Measurements from ENCODE around the gene ALDH4A1. TPM values are rescaled to one million over a fixed set of nuclear protein-coding genes. Genes with fewer than 3 reads are reported as not detected.
A peak's percentile ranks its signal among the peaks of the same experiment; 100 is the strongest.

Gene ALDH4A1
- 3.1 TPM for polyA plus RNA-seq
- long read RNA-seq, donor 1: 0 reads
- long read RNA-seq, donor 2: 0 reads
- long read RNA-seq, donor 3: 0 reads
- long read RNA-seq, donor 4: 0 reads
- long read RNA-seq, donor 5, partial matches to known transcripts: 0 of 1 reads
- long read RNA-seq, donor 5, other reads (novel, unspliced or antisense): 0 of 1 reads
- long read RNA-seq, donor 6, partial matches to known transcripts: 0 of 1 reads
- long read RNA-seq, donor 6, other reads (novel, unspliced or antisense): 0 of 1 reads
- long read RNA-seq, donor 7, partial matches to known transcripts: 0 of 1 reads
- long read RNA-seq, donor 7, other reads (novel, unspliced or antisense): 0 of 1 reads
- long read RNA-seq, donor 8, partial matches to known transcripts: 0 of 1 reads
- long read RNA-seq, donor 8, other reads (novel, unspliced or antisense): 0 of 1 reads
- long read RNA-seq, donor 9: 0 reads
- long read RNA-seq, donor 10: 0 reads
- long read RNA-seq, donor 11: 0 reads

- Histone ChIP-seq H3K27me3 (ENCODE audit: control insufficient read depth, insufficient read depth, low read length) (peaks cover 39% of the 10 kb centered on the region), H3K4me1 (ENCODE audit: control insufficient read depth, insufficient read depth, low read length) (peaks cover 10% of the 10 kb centered on the region), H3K9me3 (ENCODE audit: control insufficient read depth, low read depth, low read length) (no peaks in the 10 kb centered on the region), H3K4me3 (ENCODE audit: low read length) (peak within 1 kb of the TSS; percentile 44), H3K27ac (ENCODE audit: low read length) (peak within 1 kb of the TSS; percentile 28), H3K36me3 (ENCODE audit: control insufficient read depth, insufficient read depth, low read length) (peaks cover 3% of the 10 kb centered on the region)
- DNase-seq: peak; percentile 91 to 92
- no CpG with 5 or more reads among the region's 55 CpGs for WGBS (ENCODE audit: insufficient coverage, low lambda C conversion rate)
These were observed at the start of gene ALDH4A1 for GRCh38 chr1:18902523-18903290. Gene ALDH4A1, minus strand, starts transcription at chr1:18902555. Its CDS starts 32 bp downstream, at chr1:18902523.

- peaks cover 28% of the 10 kb centered on the region for H3K4me1 ChIP-seq (ENCODE audit: control insufficient read depth, insufficient read depth, low read length)
- no peaks in the 10 kb centered on the region for H3K36me3 ChIP-seq (ENCODE audit: control insufficient read depth, insufficient read depth, low read length)
- no peak overlapping the region for H3K4me3 ChIP-seq (ENCODE audit: low read length)
- H3K27ac ChIP-seq (ENCODE audit: low read length): no peak overlapping the region
- no CpG with 5 or more reads among the region's 8 CpGs for WGBS (ENCODE audit: insufficient coverage, low lambda C conversion rate)
- no peaks in the 10 kb centered on the region for H3K9me3 ChIP-seq (ENCODE audit: control insufficient read depth, low read depth, low read length)
- no peak for DNase-seq
- H3K27me3 ChIP-seq (ENCODE audit: control insufficient read depth, insufficient read depth, low read length): peaks cover 4% of the 10 kb centered on the region
These were observed 49.5 kb upstream of the ALDH4A1 start for GRCh38 chr1:18951818-18952391.

GRCh38 chr1:18951416-18951815 is 49.1 kb upstream of the ALDH4A1 start:
- Histone ChIP-seq H3K27ac (ENCODE audit: low read length) (peak overlapping the region; percentile 76), H3K4me3 (ENCODE audit: low read length) (no peak overlapping the region), H3K4me1 (ENCODE audit: control insufficient read depth, insufficient read depth, low read length) (peaks cover 26% of the 10 kb centered on the region), H3K36me3 (ENCODE audit: control insufficient read depth, insufficient read depth, low read length) (no peaks in the 10 kb centered on the region), H3K9me3 (ENCODE audit: control insufficient read depth, low read depth, low read length) (no peaks in the 10 kb centered on the region), H3K27me3 (ENCODE audit: control insufficient read depth, insufficient read depth, low read length) (peaks cover 2% of the 10 kb centered on the region)
- WGBS (ENCODE audit: insufficient coverage, low lambda C conversion rate): no CpG with 5 or more reads among the region's 9 CpGs
- no peak for DNase-seq

GRCh38 chr1:18950401-18951026 is 48.2 kb upstream of the ALDH4A1 start:
- peaks cover 31% of the 10 kb centered on the region for H3K4me1 ChIP-seq (ENCODE audit: control insufficient read depth, insufficient read depth, low read length)
- peak overlapping the region; percentile 76 for H3K27ac ChIP-seq (ENCODE audit: low read length)
- no peak overlapping the region for H3K4me3 ChIP-seq (ENCODE audit: low read length)
- WGBS (ENCODE audit: insufficient coverage, low lambda C conversion rate): no CpG with 5 or more reads among the region's 19 CpGs
- no peak for DNase-seq
- H3K36me3 ChIP-seq (ENCODE audit: control insufficient read depth, insufficient read depth, low read length): no peaks in the 10 kb centered on the region
- H3K9me3 ChIP-seq (ENCODE audit: control insufficient read depth, low read depth, low read length): no peaks in the 10 kb centered on the region
- H3K27me3 ChIP-seq (ENCODE audit: control insufficient read depth, insufficient read depth, low read length): peaks cover 2% of the 10 kb centered on the region

GRCh38 chr1:18949686-18950400 is 47.5 kb upstream of the ALDH4A1 start:
- no peaks in the 10 kb centered on the region for H3K36me3 ChIP-seq (ENCODE audit: control insufficient read depth, insufficient read depth, low read length)
- H3K27me3 ChIP-seq (ENCODE audit: control insufficient read depth, insufficient read depth, low read length): peaks cover 2% of the 10 kb centered on the region
- peak overlapping the region; percentile 76 for H3K27ac ChIP-seq (ENCODE audit: low read length)
- 43% methylated on average over 1 of the region's 22 CpGs for WGBS (ENCODE audit: insufficient coverage, low lambda C conversion rate)
- peak in 1 of 2 donors; percentile 47 for DNase-seq
- peaks cover 31% of the 10 kb centered on the region for H3K4me1 ChIP-seq (ENCODE audit: control insufficient read depth, insufficient read depth, low read length)
- H3K9me3 ChIP-seq (ENCODE audit: control insufficient read depth, low read depth, low read length): no peaks in the 10 kb centered on the region
- H3K4me3 ChIP-seq (ENCODE audit: low read length): no peak overlapping the region

- Histone ChIP-seq H3K4me3 (ENCODE audit: low read length) (no peak overlapping the region), H3K27ac (ENCODE audit: low read length) (peak overlapping the region; percentile 76), H3K36me3 (ENCODE audit: control insufficient read depth, insufficient read depth, low read length) (no peaks in the 10 kb centered on the region), H3K27me3 (ENCODE audit: control insufficient read depth, insufficient read depth, low read length) (peaks cover 2% of the 10 kb centered on the region), H3K4me1 (ENCODE audit: control insufficient read depth, insufficient read depth, low read length) (peaks cover 34% of the 10 kb centered on the region), H3K9me3 (ENCODE audit: control insufficient read depth, low read depth, low read length) (no peaks in the 10 kb centered on the region)
- peak in 1 of 2 donors; percentile 73 for DNase-seq
- no CpG with 5 or more reads among the region's 23 CpGs for WGBS (ENCODE audit: insufficient coverage, low lambda C conversion rate)
These were observed 46.7 kb upstream of the ALDH4A1 start for GRCh38 chr1:18948913-18949685.

- Histone ChIP-seq H3K4me1 (ENCODE audit: control insufficient read depth, insufficient read depth, low read length) (peaks cover 34% of the 10 kb centered on the region), H3K9me3 (ENCODE audit: control insufficient read depth, low read depth, low read length) (no peaks in the 10 kb centered on the region), H3K4me3 (ENCODE audit: low read length) (no peak overlapping the region), H3K27ac (ENCODE audit: low read length) (peak overlapping the region; percentile 76), H3K36me3 (ENCODE audit: control insufficient read depth, insufficient read depth, low read length) (no peaks in the 10 kb centered on the region), H3K27me3 (ENCODE audit: control insufficient read depth, insufficient read depth, low read length) (peaks cover 2% of the 10 kb centered on the region)
- 100% methylated on average over 2 of the region's 15 CpGs for WGBS (ENCODE audit: insufficient coverage, low lambda C conversion rate)
- DNase-seq: no peak
These were observed 45.9 kb upstream of the ALDH4A1 start for GRCh38 chr1:18948048-18948912.

GRCh38 chr1:18947570-18947969 is 45.2 kb upstream of the ALDH4A1 start:
- Histone ChIP-seq H3K27ac (ENCODE audit: low read length) (no peak overlapping the region), H3K4me1 (ENCODE audit: control insufficient read depth, insufficient read depth, low read length) (peaks cover 34% of the 10 kb centered on the region), H3K4me3 (ENCODE audit: low read length) (no peak overlapping the region), H3K9me3 (ENCODE audit: control insufficient read depth, low read depth, low read length) (no peaks in the 10 kb centered on the region), H3K36me3 (ENCODE audit: control insufficient read depth, insufficient read depth, low read length) (no peaks in the 10 kb centered on the region), H3K27me3 (ENCODE audit: control insufficient read depth, insufficient read depth, low read length) (no peaks in the 10 kb centered on the region)
- no CpG with 5 or more reads among the region's 9 CpGs for WGBS (ENCODE audit: insufficient coverage, low lambda C conversion rate)
- no peak for DNase-seq

Data from large intestine (tissue), 12 donors.